Activated naive CD4-positive, alpha-beta T cell treated with anti-CD3 and anti-CD28 coated beads, Interleukin-2, amount 50 U/mL, for 16 hours (primary cell): ENCODE results near the gene ODAD2.
"Not testable (repeated sequence)": the region's sequence is repeated elsewhere in the genome, so short reads cannot be mapped to it uniquely, and the experiment has no call there.

Source experiments
- DNase-seq: peaks from one replicate; pipeline ENCODE4 v3.0.0-alpha.2; 2020

ODAD2 gene

GRCh38 chr10:27998954-27999275 lies at the start of gene ODAD2:
TSS of gene ODAD2 (minus strand) at chr10:27999079. CDS start at chr10:27995142, 3,937 bp downstream.
- peak; percentile 18 for DNase-seq

- DNase-seq = no peak
Observed at GRCh38 chr10:28047061-28047460, 48.2 kb upstream of the ODAD2 start.

- no peak for DNase-seq
Observed at GRCh38 chr10:28046579-28046978, 47.7 kb upstream of the ODAD2 start.

- DNase-seq = no peak
Observed at GRCh38 chr10:28043941-28044340, 45.1 kb upstream of the ODAD2 start.

GRCh38 chr10:28036587-28036986 lies 37.7 kb upstream of the ODAD2 start:
- DNase-seq = no peak

GRCh38 chr10:28020993-28021982 lies 22.4 kb upstream of the ODAD2 start:
- DNase-seq = no peak

- DNase-seq = no peak
Observed at GRCh38 chr10:28020080-28020860, 21.4 kb upstream of the ODAD2 start.

- DNase-seq = no peak
Observed at GRCh38 chr10:28014651-28015050, 15.8 kb upstream of the ODAD2 start.

GRCh38 chr10:28012990-28013515 lies 14.2 kb upstream of the ODAD2 start:
- no peak for DNase-seq

GRCh38 chr10:28010821-28011220 lies 11.9 kb upstream of the ODAD2 start:
- no peak for DNase-seq

GRCh38 chr10:28008054-28008453 lies 9.2 kb upstream of the ODAD2 start:
- no peak for DNase-seq

GRCh38 chr10:28001353-28001752 lies 2.5 kb upstream of the ODAD2 start:
- DNase-seq = no peak

GRCh38 chr10:27998178-27998953 lies 513 bp downstream of the ODAD2 start:
- no peak for DNase-seq

GRCh38 chr10:27997865-27998177 lies 1.1 kb downstream of the ODAD2 start:
- DNase-seq = no peak

- DNase-seq = no peak
Observed at GRCh38 chr10:27995311-27995710, 3.6 kb downstream of the ODAD2 start.

- DNase-seq = not testable (repeated sequence)
Observed at GRCh38 chr10:27989357-27989756, 9.5 kb downstream of the ODAD2 start.

- no peak for DNase-seq
Observed at GRCh38 chr10:27986821-27987220, 12.1 kb downstream of the ODAD2 start.

GRCh38 chr10:27982875-27983543 lies 15.9 kb downstream of the ODAD2 start:
- DNase-seq = no peak

- no peak for DNase-seq
Observed at GRCh38 chr10:27981744-27982143, 17.1 kb downstream of the ODAD2 start.

- not testable (repeated sequence) for DNase-seq
Observed at GRCh38 chr10:27970795-27971194, 28.1 kb downstream of the ODAD2 start.

- not testable (repeated sequence) for DNase-seq
Observed at GRCh38 chr10:27969931-27970330, 28.9 kb downstream of the ODAD2 start.

GRCh38 chr10:27959093-27959715 lies 39.7 kb downstream of the ODAD2 start:
- DNase-seq = no peak
